Tibial nerve (tissue), 3 donors: Measurements from ENCODE around the gene SRRM5.
"Not testable (repeated sequence)": the region's sequence is repeated elsewhere in the genome, so short reads cannot be mapped to it uniquely, and the experiment has no call there.

Experiments
- CTCF ChIP-seq, 5 experiments: fragments of 200-600 bp in 3 of 5; fragments of 450-650 bp in 2 of 5; sonication (generic) in 3 of 5; IDR thresholded peaks; one replicate each; pipeline ENCODE4 v1.5.1; 2016 to 2019; ENCODE audit warnings: antibody characterized with exemption in 5 of 5, mild to moderate bottlenecking in 3 of 5, moderate library complexity in 2 of 5
- POLR2A ChIP-seq, 2 donors: fragments of 450-650 bp; IDR thresholded peaks; one replicate each; pipeline ENCODE4 v1.6.1; 2017; ENCODE audit warnings: antibody characterized with exemption in 2 of 2, mild to moderate bottlenecking in 2 of 2, moderate library complexity in 2 of 2

GRCh38 chr19:43635561-43635940 is 23.7 kb downstream of the SRRM5 start:
- not testable (repeated sequence) for TF ChIP-seq CTCF, POLR2A (IDR thresholded peaks at IDR 0.05)
